GM10248 (cell line): ENCODE data around the gene CTRB1.

Experiments used
- CTCF ChIA-PET: fragments of 300-600 bp; sonication (Branson Sonifier 250); formaldehyde crosslinking; extraction: SDS; loops from one replicate; lab custom pipeline; 2021; ENCODE audit warnings: antibody characterized with exemption; lab: Yijun Ruan, JAX
- POLR2A ChIA-PET: fragments of 350-650 bp; sonication (Branson Sonifier 250); formaldehyde crosslinking; extraction: SDS; loops from one replicate; lab custom pipeline; 2020; ENCODE audit warnings: antibody characterized with exemption; lab: Yijun Ruan, JAX
- DNase-seq: peaks from one replicate; pipeline ENCODE4 v3.0.0; 2012; ENCODE audit errors: extremely low spot score
- CTCF ChIP-seq: IDR thresholded peaks from 2 replicates; pipeline ENCODE4 v1.5.1; 2012; ENCODE audit warnings: mild to moderate bottlenecking, low read depth; ENCODE audit errors: extremely low read depth, missing control alignments, control extremely low read depth

The CTRB1 gene

GRCh38 chr16:75246504-75247205 is 27.9 kb downstream of the CTRB1 start:
- POLR2A ChIA-PET = no interaction called here
- DNase-seq = no peak
- CTCF ChIA-PET = interaction anchor here (7.5 kb wide), 1 partner anchor 11 kb away, joined by 62 read pairs; no protein-coding TSS in a partner anchor

DNA sequence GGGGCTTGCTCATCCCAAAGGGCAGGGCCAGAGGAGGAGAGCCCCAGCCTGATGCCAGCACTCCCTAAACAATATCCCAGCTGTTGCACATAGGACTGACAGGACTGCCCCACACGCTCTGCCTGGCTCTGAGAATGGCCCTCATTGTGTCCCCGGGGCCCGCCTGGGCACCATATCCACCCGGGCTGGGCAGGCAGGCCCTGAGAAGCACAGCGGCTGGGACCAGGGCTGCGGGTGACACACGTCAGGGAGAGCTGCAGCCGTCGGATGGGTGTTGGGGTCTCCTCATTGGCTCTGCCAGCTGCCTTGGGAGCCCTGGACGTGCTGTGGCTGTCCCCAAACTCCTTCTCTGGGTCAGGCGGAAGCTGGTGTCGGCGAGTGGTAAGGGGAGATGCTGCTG is 28.5 kb downstream of the CTRB1 start:
- ChIA-PET CTCF (interaction anchor here (7.5 kb wide), 1 partner anchor 12 kb away, joined by 62 read pairs; no protein-coding TSS in a partner anchor), POLR2A (no interaction called here)
- DNase-seq = no peak
- TF ChIP-seq CTCF = no peak

More at GRCh38 chr16:75246504-75247205, 27.9 kb downstream of the CTRB1 start:
- no peak for TF ChIP-seq CTCF

GRCh38 chr16:75248142-75248535 is 29.4 kb downstream of the CTRB1 start:
- no peak for TF ChIP-seq CTCF
- DNase-seq = no peak
- ChIA-PET CTCF (interaction anchor here (7.5 kb wide), 1 partner anchor 13 kb away, joined by 62 read pairs; no protein-coding TSS in a partner anchor), POLR2A (interaction anchor here (0.5 kb wide), 1 partner anchor 54 kb away, joined by 3 read pairs; no protein-coding TSS in a partner anchor)

GRCh38 chr16:75248536-75249380 is 30.0 kb downstream of the CTRB1 start:
- DNase-seq = no peak
- ChIA-PET POLR2A (no interaction called here), CTCF (interaction anchor here (1.3 to 7.5 kb wide), 2 partner anchors 13 to 137 kb away, joined by 3 to 62 read pairs; no protein-coding TSS in a partner anchor)
- TF ChIP-seq CTCF = no peak

DNA sequence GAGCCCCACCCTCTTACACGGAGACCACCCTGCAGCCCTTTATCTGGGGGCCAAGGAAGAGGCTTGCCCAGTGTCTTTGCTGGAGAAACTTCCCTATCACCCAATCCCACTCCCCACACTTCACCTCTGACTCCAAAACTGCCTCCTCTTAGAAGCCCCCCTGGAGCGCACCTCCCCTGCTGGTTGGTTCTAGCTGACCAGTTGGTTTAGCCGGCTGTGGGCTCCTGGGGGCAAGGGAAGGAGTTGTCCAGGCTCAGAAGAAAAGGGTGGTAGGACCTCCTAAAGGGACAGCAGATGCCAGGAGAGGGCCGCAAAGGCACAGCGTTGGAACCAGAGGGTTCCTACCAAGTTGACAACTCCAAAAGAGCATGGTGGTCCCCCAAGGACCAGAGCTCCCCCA is 30.7 kb downstream of the CTRB1 start:
- POLR2A ChIA-PET = no interaction called here
- CTCF ChIA-PET = interaction anchor here (0.7 to 7.5 kb wide), 4 partner anchors 14 to 216 kb away, joined by 3 to 62 read pairs (median 3); no protein-coding TSS in a partner anchor

More for the DNA sequence above, 30.7 kb downstream of the CTRB1 start:
- no peak for DNase-seq
- no peak for TF ChIP-seq CTCF
